ENCODE results near the gene LRP1B.

LRP1B gene

GRCh38 chr2:140257692-140258300 is 1873.0 kb downstream of the LRP1B start:
- no peak for DNase-seq

GRCh38 chr2:140256080-140256479 is 1874.7 kb downstream of the LRP1B start:
- no peak for DNase-seq

- DNase-seq, result no peak
Observed at GRCh38 chr2:140249821-140250220, 1881.0 kb downstream of the LRP1B start.

GRCh38 chr2:140248623-140249022 is 1882.2 kb downstream of the LRP1B start:
- DNase-seq, result no peak

- DNase-seq, result no peak
Observed at GRCh38 chr2:140247451-140248195, 1883.2 kb downstream of the LRP1B start.

- DNase-seq, result no peak
Observed at GRCh38 chr2:140246957-140247356, 1883.9 kb downstream of the LRP1B start.

- DNase-seq, result no peak
Observed at GRCh38 chr2:140246058-140246457, 1884.8 kb downstream of the LRP1B start.

- DNase-seq, result no peak
Observed at GRCh38 chr2:140242889-140243288, 1887.9 kb downstream of the LRP1B start.

- no peak for DNase-seq
Observed at GRCh38 chr2:140234116-140234515, 1896.7 kb downstream of the LRP1B start.

- DNase-seq, result no peak
Observed at GRCh38 chr2:140210963-140211362, 1919.9 kb downstream of the LRP1B start.

GRCh38 chr2:140205093-140205492 is 1925.7 kb downstream of the LRP1B start:
- no peak for DNase-seq

- no peak for DNase-seq
Observed at GRCh38 chr2:140203347-140203746, 1927.5 kb downstream of the LRP1B start.

GRCh38 chr2:140201572-140201971 is 1929.2 kb downstream of the LRP1B start:
- DNase-seq, result no peak

GRCh38 chr2:140200764-140201163 is 1930.1 kb downstream of the LRP1B start:
- DNase-seq, result no peak

- DNase-seq, result no peak
Observed at GRCh38 chr2:140200307-140200706, 1930.5 kb downstream of the LRP1B start.

GRCh38 chr2:140199312-140199711 is 1931.5 kb downstream of the LRP1B start:
- no peak for DNase-seq

GRCh38 chr2:140187086-140187485 is 1943.7 kb downstream of the LRP1B start:
- DNase-seq, result no peak

GRCh38 chr2:140186313-140186712 is 1944.5 kb downstream of the LRP1B start:
- DNase-seq, result no peak

- no peak for DNase-seq
Observed at GRCh38 chr2:140185076-140185475, 1945.7 kb downstream of the LRP1B start.

GRCh38 chr2:140183056-140183765 is 1947.6 kb downstream of the LRP1B start:
- DNase-seq, result no peak
